K562 (cell line): ENCODE measurements around the gene AP3B1. TPM values are rescaled to one million over a fixed set of nuclear protein-coding genes. Genes with fewer than 3 reads are reported as not detected.

ENCODE experiments used
- ATAC-seq: fragments of 200-7000 bp; cut with Tn5 transposase; 3 replicates; pipeline ENCODE4 v1.9.1; 2020; ENCODE audit warnings: moderate library complexity
- BruUV-seq: library from RNA; stranded (reverse); fragments of 400-500 nt; replicated peaks from 2 replicates; lab custom pipeline; 2021; lab: Mats Ljungman, UMichigan
- CTCF ChIA-PET: fragments of 300-600 bp; formaldehyde crosslinking; extraction: SDS; loops from one replicate; lab custom pipeline; 2021; ENCODE audit warnings: low intra/inter-chr PET ratio; lab: Yijun Ruan, JAX
- POLR2A ChIA-PET: fragments of 300-600, 350-650 bp; sonication (Branson Sonifier 250); formaldehyde crosslinking; extraction: SDS; loops from one replicate; lab custom pipeline; 2021; ENCODE audit warnings: antibody characterized with exemption, inconsistent platforms; lab: Yijun Ruan, JAX
- DNase-seq, 4 experiments: peaks; one replicate each; pipeline versions ENCODE4 v3.0.0 to v3.0.0-alpha.2; 2011 to 2018; ENCODE audit warnings: low spot score in 3 of 4, mixed read lengths in 3 of 4; ENCODE audit errors: extremely low read depth in 1 of 4
- FAIRE-seq: peaks from 2 replicates; lab custom pipeline; 2011; peaks lifted over from hg19 to GRCh38; lab: Jason Lieb, UNC
- H2AFZ ChIP-seq: 2 replicates; pipeline ENCODE4 v1.6.0; 2011; ENCODE audit warnings: low read depth, low read length, control low read depth, inconsistent platforms
- H3K27ac ChIP-seq: fragments of 200-600 bp; 3 replicates; pipeline ENCODE4 v1.8.0; 2011; ENCODE audit warnings: low read depth, mild to moderate bottlenecking, control low read depth, inconsistent platforms, low read length, moderate library complexity, mixed read lengths; ENCODE audit errors: extremely low read depth
- H3K27me3 ChIP-seq, 2 experiments: fragments of 300-600 bp in 1 of 2; 2 replicates in 1 of 2; 3 replicates in 1 of 2; pipeline versions ENCODE4 v1.6.0 to v1.8.0; 2011; ENCODE audit warnings: inconsistent platforms in 2 of 2, low read length in 2 of 2, mild to moderate bottlenecking in 1 of 2, mixed read lengths in 1 of 2, moderate library complexity in 1 of 2; ENCODE audit not compliant: control insufficient read depth in 2 of 2, insufficient read depth in 2 of 2
- H3K36me3 ChIP-seq: fragments of 300-600 bp; 3 replicates; pipeline ENCODE4 v1.8.0; 2011; ENCODE audit warnings: mild to moderate bottlenecking, low read length, inconsistent platforms; ENCODE audit not compliant: control insufficient read depth, insufficient read depth
- H3K4me1 ChIP-seq, 2 experiments: fragments of 200-600 bp in 1 of 2; replicated peaks in 1 of 2; 2 replicates in 1 of 2; 3 replicates in 1 of 2; pipeline versions ENCODE4 v1.5.1 to v1.8.0; 2011; ENCODE audit warnings: inconsistent platforms in 2 of 2, low read length in 2 of 2, mild to moderate bottlenecking in 1 of 2, mixed read lengths in 1 of 2, moderate library complexity in 1 of 2; ENCODE audit not compliant: control insufficient read depth in 2 of 2, insufficient read depth in 2 of 2
- H3K4me2 ChIP-seq: 2 replicates; pipeline ENCODE4 v1.6.1; 2011; ENCODE audit warnings: low read length, control low read depth, inconsistent platforms, mixed read lengths; ENCODE audit not compliant: insufficient read depth
- H3K4me3 ChIP-seq: fragments of 200-600 bp; sonication (generic), shearing (Covaris generic); 2 replicates; pipeline ENCODE4 v1.5.1; 2016; ENCODE audit warnings: control low read depth, inconsistent platforms
- H3K79me2 ChIP-seq: fragments of 200-600 bp; 3 replicates; pipeline ENCODE4 v1.8.0; 2011; ENCODE audit warnings: low read length, inconsistent platforms; ENCODE audit not compliant: control insufficient read depth, insufficient read depth
- H3K9ac ChIP-seq, 2 experiments: 2 replicates each; pipeline versions ENCODE4 v1.6.0 to v1.6.1; 2011; ENCODE audit warnings: low read depth in 2 of 2, low read length in 2 of 2, control low read depth in 1 of 2, inconsistent platforms in 1 of 2, mild to moderate bottlenecking in 1 of 2, mixed read lengths in 1 of 2; ENCODE audit not compliant: insufficient read depth in 1 of 2
- H3K9me1 ChIP-seq: one replicate; pipeline ENCODE4 v1.6.0; 2011; ENCODE audit warnings: inconsistent platforms, mild to moderate bottlenecking, low read length, moderate library complexity; ENCODE audit not compliant: control insufficient read depth, insufficient read depth
- H3K9me3 ChIP-seq: replicated peaks from 2 replicates; pipeline ENCODE4 v1.5.1; 2011; ENCODE audit warnings: low read depth, low read length, inconsistent platforms; ENCODE audit not compliant: control insufficient read depth, insufficient read depth
- H4K20me1 ChIP-seq: replicated peaks from 2 replicates; pipeline ENCODE4 v1.6.1; 2011; ENCODE audit warnings: low read length, inconsistent platforms, mixed read lengths; ENCODE audit not compliant: control insufficient read depth, insufficient read depth
- ATF2 ChIP-seq: sonication (generic); formaldehyde crosslinking; IDR thresholded peaks from 2 replicates; pipeline ENCODE4 v1.8.1; 2022; ENCODE audit warnings: missing genetic modification reagents
- BMI1 ChIP-seq: fragments of 150-350 bp; IDR thresholded peaks from 2 replicates; pipeline ENCODE4 v1.6.1; 2014; ENCODE audit warnings: low read length
- FOXP1 ChIP-seq: sonication (generic); formaldehyde crosslinking; IDR thresholded peaks from 2 replicates; pipeline ENCODE4 v1.8.0; 2022; ENCODE audit warnings: mild to moderate bottlenecking, missing genetic modification reagents
- PKNOX1 ChIP-seq: fragments of 450-650 bp; IDR thresholded peaks from 2 replicates; pipeline ENCODE4 v1.6.1; 2016
- ZNF507 ChIP-seq: conservative IDR thresholded peaks from 2 replicates; pipeline ENCODE4 v1.6.1; 2017; ENCODE audit warnings: missing genetic modification characterization, missing compliant biosample characterization
- ZNF551 ChIP-seq: fragments of 250-450 bp; sonication (Bioruptor Pico); IDR thresholded peaks from 2 replicates; pipeline ENCODE4 v1.5.0; 2021; ENCODE audit warnings: mild to moderate bottlenecking, moderate library complexity
- WGBS: fragments of 100-300 bp; shearing (Covaris generic); methylation state at CpG from one replicate; pipeline ENCODE4 v1.1.6; 2016; ENCODE audit warnings: low coverage, mixed read lengths; ENCODE audit not compliant: insufficient coverage; ENCODE audit errors: missing lambda C conversion rate; 5-methylcytosine and 5-hydroxymethylcytosine counted together
- in situ Hi-C: fragments of 300-500 bp; cut with MboI; formaldehyde crosslinking; loops from 4 replicates; pipeline ENCODE4 v1.15.0; 2018; ENCODE audit warnings: inconsistent platforms, mixed read lengths
- intact Hi-C: fragments of 100-400 bp; cut with micrococcal nuclease; formaldehyde crosslinking; loops from 2 replicates; pipeline ENCODE4 v1.14.2; 2022
- polyA plus RNA-seq, 8 experiments: library from polyadenylated mRNA; depleted of rRNA in 4 of 8; stranded (reverse) in 5 of 8; unstranded in 3 of 8; fragments of >200 nt; fragmentation: Nextera tagmentation in 2 of 8; fragmentation: Illumina TruSeq in 1 of 8; extraction: Ambion mirVana in 2 of 8; extraction: Trizol in 1 of 8; gene quantifications; 2 replicates each; pipeline versions ENCODE4 v1.2.1 to v1.2.3, GENCODE V29; 2011 to 2014; ENCODE audit warnings: inconsistent platforms in 1 of 8, missing spikeins in 1 of 8
- total RNA-seq, 7 experiments: library from RNA; depleted of rRNA in 6 of 7; stranded (reverse); fragments of >200 nt in 6 of 7; fragmentation: Illumina TruSeq in 2 of 7; extraction: Trizol in 2 of 7; gene quantifications; 2 replicates each; pipeline versions ENCODE4 v1.2.1 to v1.2.3, GENCODE V29; 2011 to 2021; ENCODE audit warnings: low replicate concordance in 1 of 7

The AP3B1 gene
- total and polyA plus RNA-seq, 9 of the 15 experiments (the other 6 are each of a cell fraction or from before 2014, with no cell fraction given), result 21.1 to 61.8 (median 42.2) TPM

- peak; percentile 21; the same call in 1 of the 2 replicates for TF ChIP-seq PKNOX1
- no peak for TF ChIP-seq FOXP1
- TF ChIP-seq, all 486 proteins: peak for 1
- ChIA-PET CTCF (no interaction called here), POLR2A (no interaction called here)
- BruUV-seq, result no TSS peak
- Histone ChIP-seq H3K9me1 (no peaks in the 10 kb centered on the region), H4K20me1 (no peaks in the 10 kb centered on the region), H3K27me3 (no peaks in the 10 kb centered on the region), H3K4me2 (no peak overlapping the region), H3K9me3 (no peaks in the 10 kb centered on the region), H3K9ac (no peak overlapping the region), H3K27ac (no peak overlapping the region), H3K4me3 (no peak overlapping the region), H3K36me3 (peaks cover 3% of the 10 kb centered on the region; the same call in 1 of the 3 replicates), H2AFZ (no peak overlapping the region), H3K79me2 (peaks cover 3% of the 10 kb centered on the region; the same call in 1 of the 3 replicates), H3K4me1 (no peaks in the 10 kb centered on the region)
- in situ Hi-C loops, result no loop called here
- 85% methylated on average over 1 of the region's 1 CpG for WGBS
- no peak for FAIRE-seq
- intact Hi-C loops, result no loop called here
- no peak for ATAC-seq
- no peak for DNase-seq
These were observed 62.3 kb downstream of the AP3B1 start for GRCh38 chr5:78232163-78232562.

- H3K4me3 ChIP-seq, result no peak overlapping the region
- ChIA-PET POLR2A (interaction anchor here (0.5 to 0.6 kb wide), 2 partner anchors 80 to 723 kb away, joined by 3 read pairs; no protein-coding TSS in a partner anchor), CTCF (no interaction called here)
- H3K79me2 ChIP-seq, result no peaks in the 10 kb centered on the region
- TF ChIP-seq BMI1 (no peak), ATF2 (CRISPR knock-in tag) (no peak), ZNF551 (CRISPR knock-in tag) (no peak), ZNF507 (tag) (peak; percentile 93)
- H3K27me3 ChIP-seq, result no peaks in the 10 kb centered on the region
- H4K20me1 ChIP-seq, result no peaks in the 10 kb centered on the region
- 0 out of 2 replicates have a peak, but pooled peaks cover 2% of the 10 kb centered on the region for H3K9me3 ChIP-seq
- FAIRE-seq (no peak), ATAC-seq (no peak), DNase-seq (no peak)
- BruUV-seq, result no TSS peak
- H3K9ac ChIP-seq, result no peak overlapping the region
- in situ Hi-C loops, result no loop called here
- H3K4me1 ChIP-seq, result peaks cover 3 to 8% of the 10 kb centered on the region in 2 experiments; a peak in 3 of 5 replicates
- H3K4me2 ChIP-seq, result no peak overlapping the region
- no peaks in the 10 kb centered on the region for H3K9me1 ChIP-seq
- intact Hi-C loops, result no loop called here
- no peak overlapping the region for H3K27ac ChIP-seq
- H2AFZ ChIP-seq, result no peak overlapping the region
- peaks cover 13% of the 10 kb centered on the region; the same call in 1 of the 3 replicates for H3K36me3 ChIP-seq
These were observed 70.1 kb downstream of the AP3B1 start for GRCh38 chr5:78224358-78224757.
